Hepatocyte (in vitro differentiated cells): ENCODE results near the gene SRP14. TPM values are rescaled to one million over a fixed set of nuclear protein-coding genes. Genes with fewer than 3 reads are reported as not detected.

ENCODE experiments used
- DNase-seq: peaks from one replicate; pipeline ENCODE4 v3.0.0-alpha.2; 2016; ENCODE audit warnings: low spot score
- H2AFZ ChIP-seq: fragments of 200-600 bp; sonication (generic); 2 replicates; pipeline ENCODE4 v1.6.0; 2016; ENCODE audit warnings: antibody characterized with exemption, mild to moderate bottlenecking
- H3K27ac ChIP-seq: fragments of 200-600 bp; sonication (generic); 2 replicates; pipeline ENCODE4 v1.5.1; 2016; ENCODE audit warnings: mild to moderate bottlenecking
- H3K27me3 ChIP-seq: fragments of 200-600 bp; sonication (generic); 2 replicates; pipeline ENCODE4 v1.6.1; 2016
- H3K36me3 ChIP-seq: fragments of 200-600 bp; sonication (generic); replicated peaks from 2 replicates; pipeline ENCODE4 v1.5.1; 2016; ENCODE audit warnings: low read depth; ENCODE audit not compliant: insufficient read depth
- H3K4me1 ChIP-seq: fragments of 200-600 bp; sonication (generic); 2 replicates; pipeline ENCODE4 v1.5.1; 2016; ENCODE audit warnings: mild to moderate bottlenecking, moderate library complexity; ENCODE audit not compliant: insufficient read depth
- H3K4me2 ChIP-seq: fragments of 200-600 bp; sonication (generic); 2 replicates; pipeline ENCODE4 v1.6.0; 2016
- H3K4me3 ChIP-seq: fragments of 200-600 bp; sonication (generic); 2 replicates; pipeline ENCODE4 v1.5.1; 2016; ENCODE audit warnings: mild to moderate bottlenecking
- H3K79me2 ChIP-seq: fragments of 200-600 bp; sonication (generic); 2 replicates; pipeline ENCODE4 v1.6.0; 2017; ENCODE audit warnings: mild to moderate bottlenecking
- H3K9me2 ChIP-seq: fragments of 200-600 bp; sonication (generic); replicated peaks from 2 replicates; pipeline ENCODE4 v1.6.0; 2017; ENCODE audit warnings: mild to moderate bottlenecking; ENCODE audit not compliant: insufficient read depth
- H3K9me3 ChIP-seq: fragments of 200-600 bp; sonication (generic); 2 replicates; pipeline ENCODE4 v1.5.1; 2016; ENCODE audit warnings: low read depth, mild to moderate bottlenecking
- H4K20me1 ChIP-seq: fragments of 200-600 bp; sonication (generic); 2 replicates; pipeline ENCODE4 v1.6.0; 2016; ENCODE audit warnings: mild to moderate bottlenecking; ENCODE audit not compliant: insufficient read depth, poor library complexity, severe bottlenecking
- EZH2 ChIP-seq: fragments of 200-600 bp; sonication (generic); IDR thresholded peaks from 2 replicates; pipeline ENCODE4 v1.6.1; 2016; ENCODE audit warnings: antibody characterized with exemption, mild to moderate bottlenecking, borderline replicate concordance
- EZH2phosphoT487 ChIP-seq: fragments of 200-600 bp; sonication (generic); IDR thresholded peaks from one replicate; pipeline ENCODE4 v1.6.1; 2018; ENCODE audit warnings: antibody characterized with exemption, mild to moderate bottlenecking, low read depth, moderate library complexity; ENCODE audit not compliant: unreplicated experiment, severe bottlenecking
- WGBS: methylation state at CpG from one replicate; pipeline ENCODE4 v1.1.6; 2016; ENCODE audit warnings: low lambda C conversion rate; ENCODE audit errors: missing lambda C conversion rate; 5-methylcytosine and 5-hydroxymethylcytosine counted together
- polyA plus RNA-seq: library from polyadenylated mRNA; unstranded; fragments of >200 nt; fragmentation: Nextera tagmentation; extraction: Ambion mirVana; gene quantifications from 2 replicates; pipeline ENCODE4 v1.2.1, GENCODE V29; 2016
- total RNA-seq: library from RNA; depleted of rRNA; stranded (reverse); fragments of >200 nt; gene quantifications from 2 replicates; pipeline ENCODE4 v1.2.3, GENCODE V29; 2014
- TF ChIP-seq, protein P1 (sequence below): fragments of 200-600 bp; sonication (generic); IDR thresholded peaks from 2 replicates; pipeline ENCODE4 v1.5.1; 2016; ENCODE audit warnings: antibody characterized with exemption, mild to moderate bottlenecking; ENCODE audit not compliant: poor library complexity

Gene SRP14
- total and polyA plus RNA-seq, 2 experiments from 2014 or later: 219 to 827 TPM

DNA sequence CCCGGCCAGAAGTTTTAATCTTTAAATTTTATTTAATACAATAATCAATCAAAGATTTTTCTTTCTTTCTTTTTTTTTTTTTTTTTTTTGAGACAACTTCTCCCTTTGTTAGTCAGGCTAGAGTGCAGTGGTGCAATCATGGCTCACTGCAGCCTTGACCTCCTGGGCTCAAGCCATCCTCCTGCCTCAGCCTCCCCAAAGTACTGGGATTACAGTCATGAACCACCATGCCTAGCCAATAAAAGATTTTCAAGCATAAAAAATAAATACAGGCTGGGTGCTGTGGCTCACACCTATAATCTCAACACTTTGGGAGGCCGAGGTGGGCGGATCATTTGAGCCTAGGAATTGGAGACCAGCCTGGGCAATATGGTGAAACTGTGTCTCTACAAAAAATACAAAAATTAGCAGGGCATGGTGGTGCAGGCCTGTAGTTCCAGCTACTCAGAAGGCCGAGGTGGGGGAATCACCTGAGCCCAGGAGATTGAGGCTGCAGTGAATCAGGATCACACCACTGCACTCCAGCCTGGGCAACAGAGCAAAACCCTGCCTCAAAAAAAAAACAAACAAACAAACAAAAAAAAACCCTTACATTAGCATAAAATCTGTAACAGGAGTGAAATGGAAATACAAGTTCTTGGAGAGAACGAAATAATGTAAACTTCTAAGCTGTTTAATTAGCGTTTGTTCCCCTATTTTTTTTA, 29.1 kb upstream of the SRP14 start:
- Histone ChIP-seq H3K4me1 (peaks cover 19% of the 10 kb centered on the region), H4K20me1 (no peaks in the 10 kb centered on the region), H3K79me2 (no peaks in the 10 kb centered on the region), H3K27me3 (no peaks in the 10 kb centered on the region), H3K4me2 (no peak overlapping the region), H2AFZ (no peak overlapping the region), H3K27ac (no peak overlapping the region), H3K4me3 (no peak overlapping the region), H3K36me3 (no peaks in the 10 kb centered on the region), H3K9me2 (no peaks in the 10 kb centered on the region), H3K9me3 (no peaks in the 10 kb centered on the region)
- WGBS: 87% methylated on average over 6 of the region's 6 CpGs
- no peak for DNase-seq
- TF ChIP-seq EZH2phosphoT487 (no peak), EZH2 (no peak)
- TF ChIP-seq, protein P1, sequence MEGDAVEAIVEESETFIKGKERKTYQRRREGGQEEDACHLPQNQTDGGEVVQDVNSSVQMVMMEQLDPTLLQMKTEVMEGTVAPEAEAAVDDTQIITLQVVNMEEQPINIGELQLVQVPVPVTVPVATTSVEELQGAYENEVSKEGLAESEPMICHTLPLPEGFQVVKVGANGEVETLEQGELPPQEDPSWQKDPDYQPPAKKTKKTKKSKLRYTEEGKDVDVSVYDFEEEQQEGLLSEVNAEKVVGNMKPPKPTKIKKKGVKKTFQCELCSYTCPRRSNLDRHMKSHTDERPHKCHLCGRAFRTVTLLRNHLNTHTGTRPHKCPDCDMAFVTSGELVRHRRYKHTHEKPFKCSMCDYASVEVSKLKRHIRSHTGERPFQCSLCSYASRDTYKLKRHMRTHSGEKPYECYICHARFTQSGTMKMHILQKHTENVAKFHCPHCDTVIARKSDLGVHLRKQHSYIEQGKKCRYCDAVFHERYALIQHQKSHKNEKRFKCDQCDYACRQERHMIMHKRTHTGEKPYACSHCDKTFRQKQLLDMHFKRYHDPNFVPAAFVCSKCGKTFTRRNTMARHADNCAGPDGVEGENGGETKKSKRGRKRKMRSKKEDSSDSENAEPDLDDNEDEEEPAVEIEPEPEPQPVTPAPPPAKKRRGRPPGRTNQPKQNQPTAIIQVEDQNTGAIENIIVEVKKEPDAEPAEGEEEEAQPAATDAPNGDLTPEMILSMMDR: no peak

DNA sequence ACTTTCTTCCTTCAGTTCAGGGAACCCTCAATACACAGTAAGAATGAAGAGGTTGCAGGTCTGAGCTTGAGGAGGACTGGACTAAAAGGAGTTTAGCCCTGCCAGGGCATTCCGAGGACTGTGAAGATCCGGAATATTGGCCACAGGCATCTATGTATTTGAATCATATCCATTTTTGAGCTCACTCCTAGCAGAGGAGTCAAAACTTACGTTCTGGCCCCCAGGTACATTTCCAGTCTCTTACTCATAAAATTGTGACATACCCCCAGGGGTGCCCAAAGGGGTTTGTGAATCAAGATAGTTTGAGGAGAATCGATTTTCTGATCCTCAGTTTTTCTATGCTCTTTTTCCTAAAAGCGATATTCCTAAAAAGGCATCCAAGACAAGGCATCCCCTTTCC, 27.6 kb upstream of the SRP14 start:
- peaks cover 19% of the 10 kb centered on the region for H3K4me1 ChIP-seq
- no peaks in the 10 kb centered on the region for H3K36me3 ChIP-seq
- no peaks in the 10 kb centered on the region for H4K20me1 ChIP-seq
- 90% methylated on average over 5 of the region's 5 CpGs for WGBS
- no peak overlapping the region for H3K4me3 ChIP-seq
- TF ChIP-seq EZH2 (no peak), EZH2phosphoT487 (no peak)
- TF ChIP-seq, protein P1: no peak
- no peak overlapping the region for H3K27ac ChIP-seq
- H3K4me2 ChIP-seq: no peak overlapping the region
- no peaks in the 10 kb centered on the region for H3K9me3 ChIP-seq
- H3K79me2 ChIP-seq: no peaks in the 10 kb centered on the region
- H2AFZ ChIP-seq: no peak overlapping the region
- no peaks in the 10 kb centered on the region for H3K27me3 ChIP-seq
- H3K9me2 ChIP-seq: no peaks in the 10 kb centered on the region
- DNase-seq: no peak

DNA sequence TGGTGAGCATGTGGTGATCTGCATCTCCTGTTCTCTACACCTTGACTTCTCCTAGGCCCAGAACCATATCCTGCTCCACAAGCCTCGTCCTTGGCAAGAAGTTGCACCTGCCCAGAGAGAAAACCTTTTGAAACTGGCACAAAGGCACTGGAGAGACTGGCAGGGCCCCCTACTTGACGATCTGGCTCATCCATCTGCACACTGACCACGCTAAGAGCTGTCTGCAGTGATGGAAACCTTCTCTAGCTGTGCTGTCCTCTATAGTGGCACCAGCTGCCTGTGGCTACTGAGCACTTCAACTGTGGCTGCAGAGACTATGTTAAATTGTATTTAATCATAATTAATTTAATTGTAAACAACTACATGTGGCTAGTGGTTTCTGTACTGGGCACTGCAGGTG, 26.2 kb upstream of the SRP14 start:
- Histone ChIP-seq H3K4me1 (peaks cover 19% of the 10 kb centered on the region), H3K4me3 (no peak overlapping the region), H2AFZ (no peak overlapping the region), H3K79me2 (no peaks in the 10 kb centered on the region), H3K9me2 (no peaks in the 10 kb centered on the region), H3K9me3 (no peaks in the 10 kb centered on the region), H4K20me1 (no peaks in the 10 kb centered on the region), H3K27ac (no peak overlapping the region), H3K4me2 (no peak overlapping the region), H3K36me3 (no peaks in the 10 kb centered on the region), H3K27me3 (no peaks in the 10 kb centered on the region)
- DNase-seq: no peak
- WGBS: 81% methylated on average over 3 of the region's 3 CpGs
- TF ChIP-seq, protein P1: no peak
- TF ChIP-seq EZH2: no peak
- no peak for TF ChIP-seq EZH2phosphoT487
